OCI-LY7 (cell line): Measurements from ENCODE around the gene RPL35. TPM values are rescaled to one million over a fixed set of nuclear protein-coding genes. Genes with fewer than 3 reads are reported as not detected.

Source experiments
- BruUV-seq: library from RNA; stranded (reverse); fragments of 400-500 nt; replicated peaks from 2 replicates; lab custom pipeline; 2021; lab: Mats Ljungman, UMichigan
- CTCF ChIA-PET: fragments of 300-600 bp; sonication (Branson Sonifier 250); formaldehyde crosslinking; loops from one replicate; lab custom pipeline; 2022; ENCODE audit warnings: antibody characterized with exemption; ENCODE audit not compliant: unreplicated experiment; lab: Charles Lee
- POLR2A ChIA-PET: fragments of 300-600 bp; sonication (Branson Sonifier 250); formaldehyde crosslinking; loops from one replicate; lab custom pipeline; 2022; ENCODE audit warnings: antibody characterized with exemption; lab: Charles Lee
- DNase-seq: peaks from one replicate; pipeline ENCODE4 v3.0.0-alpha.2; 2015; ENCODE audit warnings: low spot score
- H2AFZ ChIP-seq: fragments of 200-600 bp; sonication (generic), shearing (Covaris generic); 2 replicates; pipeline ENCODE4 v1.6.1; 2014; ENCODE audit warnings: mild to moderate bottlenecking, antibody characterized with exemption, low read length, moderate library complexity
- H3K27ac ChIP-seq: fragments of 200-600 bp; sonication (generic); 2 replicates; pipeline ENCODE4 v1.5.1; 2014; ENCODE audit warnings: mixed run types, low read depth, mild to moderate bottlenecking, moderate library complexity, low read length, inconsistent platforms; ENCODE audit not compliant: poor library complexity, severe bottlenecking
- H3K36me3 ChIP-seq: fragments of 200-600 bp; sonication (generic); 2 replicates; pipeline ENCODE4 v1.6.1; 2014; ENCODE audit warnings: mild to moderate bottlenecking, antibody characterized with exemption, low read length, moderate library complexity, mixed read lengths; ENCODE audit not compliant: insufficient read depth
- H3K4me1 ChIP-seq: fragments of 200-600 bp; sonication (generic); 2 replicates; pipeline ENCODE4 v1.5.1; 2014; ENCODE audit warnings: mild to moderate bottlenecking, low read length; ENCODE audit not compliant: insufficient read depth, poor library complexity, severe bottlenecking
- H3K4me2 ChIP-seq: fragments of 200-600 bp; sonication (generic); 2 replicates; pipeline ENCODE4 v1.6.1; 2014; ENCODE audit warnings: mild to moderate bottlenecking, low read length
- H3K4me3 ChIP-seq: fragments of 200-600 bp; sonication (generic); 2 replicates; pipeline ENCODE4 v1.5.1; 2014; ENCODE audit warnings: mild to moderate bottlenecking, low read depth, low read length; ENCODE audit not compliant: poor library complexity, severe bottlenecking
- H3K79me2 ChIP-seq: fragments of 200-600 bp; sonication (generic); 2 replicates; pipeline ENCODE4 v1.6.1; 2016; ENCODE audit warnings: low read depth, mild to moderate bottlenecking, low read length, moderate library complexity, mixed read lengths; ENCODE audit not compliant: insufficient read depth
- H3K9me2 ChIP-seq: fragments of 200-600 bp; sonication (generic); 2 replicates; pipeline ENCODE4 v1.6.1; 2016; ENCODE audit warnings: mild to moderate bottlenecking, low read length, mixed read lengths; ENCODE audit not compliant: insufficient read depth
- H3K9me3 ChIP-seq: fragments of 200-600 bp; sonication (generic); 2 replicates; pipeline ENCODE4 v1.6.1; 2014; ENCODE audit warnings: mild to moderate bottlenecking, mixed run types, low read length, mixed read lengths
- H4K20me1 ChIP-seq: fragments of 200-600 bp; sonication (generic); 2 replicates; pipeline ENCODE4 v1.6.1; 2014; ENCODE audit warnings: mild to moderate bottlenecking, antibody characterized with exemption, low read length, moderate library complexity, mixed read lengths; ENCODE audit not compliant: insufficient read depth
- EZH2phosphoT487 ChIP-seq: fragments of 200-600 bp; sonication (generic); IDR thresholded peaks from 2 replicates; pipeline ENCODE4 v1.6.1; 2018; ENCODE audit warnings: low read depth, borderline replicate concordance, mild to moderate bottlenecking, mixed run types, antibody characterized with exemption, low read length, moderate library complexity, mixed read lengths
- intact Hi-C: fragments of 100-400 bp; cut with micrococcal nuclease; formaldehyde crosslinking; loops from one replicate; pipeline ENCODE4 v1.10.0; 2022; ENCODE audit not compliant: unreplicated experiment
- total RNA-seq, 2 experiments: library from RNA; depleted of rRNA in 1 of 2; stranded (reverse); fragments of >200 nt in 1 of 2; shearing (Covaris generic) in 1 of 2; gene quantifications; 2 replicates each; pipeline ENCODE4 v1.2.3, GENCODE V29; 2014 to 2022
- TF ChIP-seq, protein P1 (sequence below): fragments of 200-600 bp; sonication (generic); conservative IDR thresholded peaks from 2 replicates; pipeline ENCODE4 v1.5.1; 2014; ENCODE audit warnings: mild to moderate bottlenecking, antibody characterized with exemption, low read length, moderate library complexity, mixed read lengths

Gene RPL35
- total RNA-seq, 2 experiments from 2014 or later = 1,713 to 6,190 TPM

DNA sequence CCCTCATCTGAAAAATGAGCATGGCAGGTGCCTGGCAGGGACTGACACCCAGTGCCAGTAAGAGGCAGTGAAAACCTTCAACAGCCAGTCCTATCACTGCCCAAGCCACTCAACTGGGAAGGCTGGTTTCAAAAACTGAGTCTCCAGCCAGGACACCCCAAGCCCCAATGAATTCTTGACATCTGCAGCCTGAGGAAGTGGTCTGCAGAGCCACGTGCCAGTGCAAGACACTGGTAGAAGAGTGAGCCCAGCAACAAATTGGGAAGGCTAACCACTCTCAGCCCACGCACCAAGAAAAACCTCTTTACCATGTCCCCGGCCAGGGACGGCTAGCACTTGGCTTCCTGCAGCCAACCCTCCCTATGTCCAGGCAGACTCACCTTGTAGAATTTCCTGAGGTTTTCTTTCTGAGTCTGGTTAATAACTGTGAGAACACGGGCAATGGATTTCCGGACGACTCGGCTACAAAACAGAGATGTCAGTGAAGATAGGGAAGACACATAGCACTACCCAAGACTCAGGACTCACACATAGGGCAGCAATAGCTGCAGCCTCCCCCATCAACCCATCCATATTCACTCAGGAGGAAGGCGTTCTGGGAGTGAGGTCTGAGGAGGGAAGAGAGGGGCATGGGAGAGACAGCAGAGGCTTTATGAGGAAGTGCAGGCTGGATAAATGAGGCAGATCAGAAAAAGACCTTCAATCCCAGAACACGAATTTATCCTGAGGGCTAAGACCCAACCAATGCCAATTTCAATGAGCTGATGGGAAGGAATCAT, 1.8 kb downstream of the RPL35 start:
- ChIA-PET POLR2A (interaction anchor here (0.9 to 1.7 kb wide), 2 partner anchors 85 to 93 kb away, joined by 3 to 4 read pairs; no protein-coding TSS in a partner anchor), CTCF (no interaction called here)
- Histone ChIP-seq H4K20me1 (peaks cover 25% of the 10 kb centered on the region), H3K4me2 (peak overlapping the region; percentile 92), H2AFZ (no peak overlapping the region), H3K27ac (no peak overlapping the region), H3K9me2 (no peaks in the 10 kb centered on the region), H3K79me2 (peaks cover 35% of the 10 kb centered on the region), H3K4me3 (peak overlapping the region; percentile 94), H3K36me3 (peaks cover 57% of the 10 kb centered on the region), H3K4me1 (peaks cover 35% of the 10 kb centered on the region), H3K9me3 (no peaks in the 10 kb centered on the region)
- intact Hi-C loops = loop anchor here (2.0 to 10.0 kb wide), 2 partner anchors 89 to 515 kb away; partner anchors contain the start of gene NR6A1
- no TSS peak for BruUV-seq
- TF ChIP-seq, protein P1, sequence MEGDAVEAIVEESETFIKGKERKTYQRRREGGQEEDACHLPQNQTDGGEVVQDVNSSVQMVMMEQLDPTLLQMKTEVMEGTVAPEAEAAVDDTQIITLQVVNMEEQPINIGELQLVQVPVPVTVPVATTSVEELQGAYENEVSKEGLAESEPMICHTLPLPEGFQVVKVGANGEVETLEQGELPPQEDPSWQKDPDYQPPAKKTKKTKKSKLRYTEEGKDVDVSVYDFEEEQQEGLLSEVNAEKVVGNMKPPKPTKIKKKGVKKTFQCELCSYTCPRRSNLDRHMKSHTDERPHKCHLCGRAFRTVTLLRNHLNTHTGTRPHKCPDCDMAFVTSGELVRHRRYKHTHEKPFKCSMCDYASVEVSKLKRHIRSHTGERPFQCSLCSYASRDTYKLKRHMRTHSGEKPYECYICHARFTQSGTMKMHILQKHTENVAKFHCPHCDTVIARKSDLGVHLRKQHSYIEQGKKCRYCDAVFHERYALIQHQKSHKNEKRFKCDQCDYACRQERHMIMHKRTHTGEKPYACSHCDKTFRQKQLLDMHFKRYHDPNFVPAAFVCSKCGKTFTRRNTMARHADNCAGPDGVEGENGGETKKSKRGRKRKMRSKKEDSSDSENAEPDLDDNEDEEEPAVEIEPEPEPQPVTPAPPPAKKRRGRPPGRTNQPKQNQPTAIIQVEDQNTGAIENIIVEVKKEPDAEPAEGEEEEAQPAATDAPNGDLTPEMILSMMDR = no peak
- no peak for TF ChIP-seq EZH2phosphoT487
- DNase-seq = no peak

GRCh38 chr9:124858330-124859046, 3.3 kb downstream of the RPL35 start:
- intact Hi-C loops = loop anchor here (10.0 kb wide), 1 partner anchor 516 kb away; no protein-coding TSS in a partner anchor
- no TSS peak for BruUV-seq
- Histone ChIP-seq H3K27ac (no peak overlapping the region), H3K36me3 (peaks cover 57% of the 10 kb centered on the region), H3K9me3 (no peaks in the 10 kb centered on the region), H2AFZ (no peak overlapping the region), H3K4me2 (peak overlapping the region; percentile 92), H3K4me3 (peak overlapping the region; percentile 94), H3K79me2 (peaks cover 35% of the 10 kb centered on the region), H3K9me2 (no peaks in the 10 kb centered on the region), H4K20me1 (peaks cover 25% of the 10 kb centered on the region), H3K4me1 (peaks cover 32% of the 10 kb centered on the region)
- ChIA-PET POLR2A (interaction anchor here (0.9 kb wide), 1 partner anchor 91 kb away, joined by 3 read pairs; no protein-coding TSS in a partner anchor), CTCF (no interaction called here)
- TF ChIP-seq EZH2phosphoT487 = no peak
- TF ChIP-seq, protein P1 = peak; percentile 40; the same call in 1 of the 2 replicates
- no peak for DNase-seq
